Measurements from ENCODE around the gene NEIL1.
A peak's percentile ranks its signal among the peaks of the same experiment; 100 is the strongest.
"Not testable (repeated sequence)": the region's sequence is repeated elsewhere in the genome, so short reads cannot be mapped to it uniquely, and the experiment has no call there.

Gene NEIL1

DNA sequence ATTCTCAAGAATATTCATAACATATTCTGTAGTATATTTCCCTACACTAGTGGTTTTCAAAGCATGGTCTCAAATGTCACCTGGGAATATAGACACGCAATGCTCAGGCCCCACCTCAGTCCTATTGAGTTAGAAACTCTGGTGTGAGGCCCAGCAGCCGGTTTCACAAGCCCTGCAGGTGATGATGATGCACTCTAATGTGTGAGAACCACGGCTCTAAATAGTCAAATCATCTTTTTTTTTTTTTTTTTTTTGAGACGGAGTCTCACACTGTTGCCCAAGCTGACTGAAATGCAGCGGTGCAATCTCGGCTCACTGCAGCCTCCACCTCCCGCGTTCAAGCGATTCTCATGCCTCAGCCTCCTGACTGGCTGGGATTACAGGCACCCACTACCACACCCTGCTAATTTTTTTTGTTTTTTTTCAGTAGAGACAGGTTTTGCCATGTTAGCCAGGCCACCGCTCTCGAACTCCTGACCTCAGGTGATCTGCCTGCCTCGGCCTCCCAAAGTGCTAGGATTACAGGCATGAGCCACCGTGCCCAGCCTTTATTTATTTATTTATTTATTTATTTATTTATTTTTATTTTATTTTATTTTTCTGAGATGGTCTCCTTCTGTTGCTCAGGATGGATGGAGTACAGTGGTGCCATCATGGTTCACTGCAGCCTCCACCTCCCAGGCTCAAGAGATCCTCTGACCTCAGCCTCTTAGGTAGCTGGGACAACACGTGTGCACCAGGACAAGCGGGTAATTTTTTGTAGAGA is 13.0 kb upstream of the NEIL1 start:
- DNase-seq, result not testable (repeated sequence)

DNA sequence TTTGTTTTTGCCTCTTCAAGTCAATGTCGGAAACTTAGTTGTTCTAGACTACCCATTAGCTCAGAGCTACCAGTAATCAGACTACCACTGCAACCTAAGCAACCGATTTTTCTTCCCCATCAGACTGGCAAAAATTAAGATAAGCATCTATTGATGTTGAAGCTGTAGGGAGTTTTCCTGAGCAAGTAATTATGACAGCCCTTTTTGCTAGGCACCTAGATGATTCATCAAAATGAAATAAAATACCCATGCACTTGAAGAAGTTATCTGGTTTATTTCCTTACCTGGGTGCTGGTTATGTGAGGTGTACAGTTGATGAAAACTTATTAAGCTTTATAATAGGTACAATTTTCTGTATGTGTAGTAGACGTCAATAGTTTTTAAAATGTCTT is 11.5 kb upstream of the NEIL1 start:
- no peak for DNase-seq

DNA sequence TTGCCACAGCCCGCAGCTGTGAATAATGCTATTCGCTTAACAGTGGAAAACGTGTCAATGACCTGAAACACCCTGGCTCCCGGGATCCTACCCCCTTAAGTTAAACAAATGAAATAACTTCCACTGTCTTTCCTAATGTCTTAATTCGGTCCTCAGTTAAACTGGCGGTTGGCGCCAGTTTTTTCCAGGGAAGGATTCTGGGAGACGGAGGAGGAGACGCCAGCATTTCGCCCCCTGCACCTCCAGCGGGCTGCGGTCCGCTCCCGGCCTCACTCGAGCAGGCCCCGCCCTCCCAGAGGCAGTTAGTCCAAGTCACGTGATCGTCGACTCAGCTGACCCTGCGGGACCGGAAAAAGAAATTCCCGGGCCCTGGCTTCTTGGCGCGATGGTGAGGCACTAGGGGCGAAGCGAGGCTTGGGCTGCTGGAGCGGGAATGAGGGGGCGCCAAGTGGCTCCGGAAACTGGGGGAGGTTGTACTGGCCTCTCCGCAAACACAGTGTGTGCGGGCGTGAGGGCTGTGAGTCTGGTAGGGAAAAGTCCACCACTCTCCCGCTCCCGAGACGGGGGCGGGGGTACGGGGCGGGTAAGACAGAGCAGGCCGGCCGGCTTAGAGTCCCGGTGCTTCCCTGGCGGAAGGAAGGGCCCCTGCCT is 11.0 kb upstream of the NEIL1 start, which contains the start of gene COMMD4:
Gene COMMD4 (plus strand): TSS at position 359 of the 651 bp plus-strand sequence. CDS start 27 bp downstream, at position 386.
- DNase-seq, result peak; percentile 92

DNA sequence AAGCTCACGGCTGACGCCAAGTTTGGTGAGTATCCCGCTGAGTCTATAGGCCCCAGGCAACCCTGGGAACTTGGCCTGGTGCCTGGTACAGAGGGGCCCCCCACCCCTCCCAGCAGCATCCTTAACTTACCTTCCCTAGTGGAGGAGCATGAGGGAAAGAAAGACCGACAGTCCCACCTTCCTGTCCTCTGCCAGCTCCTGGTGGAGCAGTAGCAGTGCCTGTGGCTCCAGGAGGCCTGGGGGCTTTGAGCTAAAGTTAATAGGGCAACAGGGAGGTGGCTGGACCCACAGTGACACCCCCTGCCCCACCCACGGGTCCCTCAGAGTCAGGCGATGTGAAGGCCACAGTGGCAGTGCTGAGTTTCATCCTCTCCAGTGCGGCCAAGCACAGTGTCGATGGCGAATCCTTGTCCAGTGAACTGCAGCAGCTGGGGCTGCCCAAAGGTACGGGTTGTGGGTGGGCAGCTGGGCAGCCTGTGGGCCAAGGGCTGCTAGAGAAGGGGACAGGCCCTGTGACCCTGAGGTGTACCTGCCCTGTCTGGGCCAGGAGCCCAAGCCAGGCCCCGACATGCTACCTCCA is 8.1 kb upstream of the NEIL1 start:
- no peak for DNase-seq

DNA sequence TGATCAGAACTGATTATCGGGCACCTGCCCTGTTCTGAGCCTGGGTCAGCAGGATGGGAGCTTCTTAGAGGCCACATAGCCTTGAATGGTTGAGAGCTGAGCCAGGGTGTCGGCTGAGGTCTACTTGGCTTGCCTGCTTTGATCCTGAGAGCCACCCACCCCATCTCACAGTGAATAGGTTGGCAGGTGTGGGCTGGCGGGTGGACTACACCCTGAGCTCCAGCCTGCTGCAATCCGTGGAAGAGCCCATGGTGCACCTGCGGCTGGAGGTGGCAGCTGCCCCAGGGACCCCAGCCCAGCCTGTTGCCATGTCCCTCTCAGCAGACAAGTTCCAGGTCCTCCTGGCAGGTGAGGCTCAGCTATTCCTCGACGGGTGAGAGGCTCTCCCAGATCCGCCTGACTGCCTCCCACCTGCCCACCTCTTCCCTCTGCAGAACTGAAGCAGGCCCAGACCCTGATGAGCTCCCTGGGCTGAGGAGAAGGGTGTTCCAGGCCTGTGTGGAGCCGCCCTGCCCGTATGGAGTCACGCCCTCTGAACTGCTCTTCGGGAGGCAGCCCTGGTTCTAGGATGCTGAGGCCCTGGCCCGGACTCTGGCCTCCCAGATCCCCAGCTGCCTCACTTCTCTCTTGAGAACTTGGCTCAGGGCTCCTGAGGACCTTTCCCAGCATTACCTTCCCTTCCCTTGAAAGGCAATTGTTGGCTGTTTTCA is 7.2 kb upstream of the NEIL1 start:
- DNase-seq, result no peak

DNA sequence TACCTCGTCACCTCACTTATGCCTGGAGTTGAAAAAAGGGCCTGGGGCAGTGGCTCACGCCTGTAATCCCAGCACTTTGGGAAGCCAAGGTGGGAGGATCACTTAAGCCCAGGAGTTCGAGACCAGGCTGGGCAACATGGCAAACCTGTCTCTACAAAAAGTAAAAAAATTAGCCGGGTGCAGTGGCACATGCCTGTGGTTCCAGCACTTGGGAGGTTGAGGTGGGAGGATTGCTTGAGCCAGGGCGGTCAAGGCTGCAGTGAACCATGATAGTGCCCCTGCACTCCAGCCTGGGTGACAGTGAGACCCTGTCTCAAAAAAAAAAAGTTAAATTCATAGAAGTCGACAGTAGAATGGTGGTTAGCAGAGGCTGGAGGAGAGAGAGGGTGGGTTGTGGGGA is 4.6 kb upstream of the NEIL1 start:
- no peak for DNase-seq

DNA sequence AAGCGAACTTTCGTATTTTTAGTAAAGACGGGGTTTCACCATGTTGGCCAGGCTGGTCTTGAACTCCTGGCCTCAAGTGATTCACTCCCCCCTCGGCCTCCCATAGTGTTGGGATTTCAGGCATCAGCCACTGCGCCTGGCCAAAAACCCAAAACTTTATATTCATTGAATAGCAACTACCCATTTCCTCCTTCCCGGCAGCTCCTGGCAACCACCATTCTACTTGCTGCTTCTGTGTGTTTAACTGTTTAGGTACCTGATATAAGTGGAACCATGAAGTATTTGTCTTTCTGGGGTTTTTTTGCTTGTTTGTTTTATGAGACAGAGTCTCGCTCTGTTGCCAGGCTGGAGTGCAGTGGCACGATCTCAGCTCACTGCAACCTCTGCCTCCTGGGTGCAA is 2.9 kb upstream of the NEIL1 start:
- not testable (repeated sequence) for DNase-seq

DNA sequence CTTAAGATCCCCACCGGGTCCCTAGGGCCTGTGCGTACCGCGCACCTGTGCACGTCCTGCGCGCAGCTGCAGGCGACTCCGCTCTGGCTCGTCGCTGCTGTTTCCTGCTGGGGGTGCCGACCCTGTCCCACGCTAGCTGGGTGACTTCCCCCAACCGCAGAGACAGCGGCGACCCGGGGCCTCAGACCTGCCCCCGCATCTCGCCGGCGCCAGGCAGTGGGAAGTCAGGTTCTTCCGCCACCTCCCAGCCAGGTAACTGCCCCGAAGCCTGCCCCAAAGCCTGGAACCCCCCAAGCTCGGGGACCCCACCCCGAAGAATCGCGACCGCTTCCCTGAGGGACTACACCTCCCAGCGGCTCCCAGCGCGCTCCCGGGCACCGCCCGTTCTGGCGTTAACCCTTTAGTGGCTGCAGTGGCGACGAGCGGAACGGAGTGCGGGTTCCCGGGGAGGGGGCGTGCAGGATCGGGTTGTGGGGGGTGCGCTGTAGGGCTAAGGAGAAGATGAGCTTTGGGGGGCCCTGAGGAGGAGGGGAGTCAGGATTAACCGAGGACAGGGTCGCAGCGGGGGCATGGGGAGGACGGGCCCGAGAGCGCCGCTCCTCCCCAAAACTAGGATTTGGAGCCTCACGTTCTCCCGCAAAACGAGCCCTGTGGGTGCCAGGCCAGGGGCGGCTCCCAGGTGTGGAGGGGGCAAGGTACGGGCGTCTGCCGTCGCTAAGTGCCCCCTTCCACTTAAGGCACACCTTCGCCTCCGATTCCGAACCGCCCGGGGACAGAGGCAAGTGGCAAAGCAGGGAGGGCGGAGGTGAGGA is 589 bp downstream of the NEIL1 start:
- DNase-seq, result no peak

DNA sequence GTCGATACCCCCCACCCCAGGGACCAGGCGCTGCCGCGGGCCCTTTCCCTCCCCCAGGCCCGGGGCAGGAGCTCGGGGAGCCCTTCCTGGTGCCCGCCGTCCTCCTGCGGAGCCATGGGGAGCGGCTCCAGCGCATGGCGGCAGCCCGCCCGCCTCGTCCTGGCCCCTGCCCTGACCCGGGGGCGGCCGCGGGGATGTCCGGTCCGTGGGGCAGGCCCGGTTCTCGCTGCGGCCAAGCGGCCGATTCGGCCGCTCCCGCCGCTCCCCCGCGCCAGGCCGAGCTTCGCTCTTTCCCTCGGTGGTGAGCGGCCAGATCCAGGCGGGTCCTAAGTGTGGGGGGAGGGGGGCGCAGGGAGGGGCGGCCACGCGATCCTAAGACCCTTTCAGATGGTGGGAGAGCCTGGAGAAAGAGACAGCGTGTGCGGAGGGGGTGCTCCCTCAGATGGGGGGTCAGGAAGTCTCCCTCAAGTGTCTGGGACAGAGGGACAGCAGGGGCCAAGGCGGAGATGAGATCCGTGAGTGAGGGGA is 1.3 kb downstream of the NEIL1 start:
- no peak for DNase-seq

DNA sequence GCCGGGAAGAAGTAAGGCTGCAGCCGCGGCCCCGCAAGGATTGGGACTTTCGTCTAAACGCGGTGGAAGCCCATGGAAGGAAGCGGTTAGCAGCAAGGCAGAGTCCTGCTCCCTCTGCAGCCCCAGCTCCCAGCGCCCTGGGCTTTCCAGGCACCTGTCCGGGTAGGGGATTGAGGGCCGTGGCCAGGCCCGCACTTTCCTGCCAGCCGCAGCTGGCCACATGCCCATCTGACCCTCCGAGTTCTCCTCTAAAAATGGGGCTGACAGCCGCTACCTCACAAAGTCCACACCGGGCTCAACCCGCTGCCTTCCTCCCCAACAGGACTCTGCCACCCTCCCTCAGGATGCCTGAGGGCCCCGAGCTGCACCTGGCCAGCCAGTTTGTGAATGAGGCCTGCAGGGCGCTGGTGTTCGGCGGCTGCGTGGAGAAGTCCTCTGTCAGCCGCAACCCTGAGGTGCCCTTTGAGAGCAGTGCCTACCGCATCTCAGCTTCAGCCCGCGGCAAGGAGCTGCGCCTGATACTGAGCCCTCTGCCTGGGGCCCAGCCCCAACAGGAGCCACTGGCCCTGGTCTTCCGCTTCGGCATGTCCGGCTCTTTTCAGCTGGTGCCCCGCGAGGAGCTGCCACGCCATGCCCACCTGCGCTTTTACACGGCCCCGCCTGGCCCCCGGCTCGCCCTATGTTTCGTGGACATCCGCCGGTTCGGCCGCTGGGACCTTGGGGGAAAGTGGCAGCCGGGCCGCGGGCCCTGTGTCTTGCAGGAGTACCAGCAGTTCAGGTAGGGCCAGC is 1.9 kb downstream of the NEIL1 start:
- no peak for DNase-seq

DNA sequence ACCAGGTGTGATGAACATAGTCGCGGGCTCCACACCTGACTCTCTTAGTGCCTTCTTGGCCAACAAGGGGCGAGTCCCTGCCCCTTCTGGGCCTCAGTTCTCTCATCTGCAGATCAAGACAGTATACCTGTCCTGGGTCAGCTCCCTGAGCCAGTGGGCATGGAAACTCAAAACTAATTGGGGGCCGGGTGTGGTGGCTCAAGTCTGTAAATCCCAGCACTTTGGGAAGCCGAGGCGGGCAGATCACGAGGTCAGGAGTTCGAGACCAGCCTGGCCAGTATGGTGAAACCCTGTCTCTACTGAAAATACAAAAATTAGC is 2.5 kb downstream of the NEIL1 start:
- DNase-seq, result not testable (repeated sequence)

DNA sequence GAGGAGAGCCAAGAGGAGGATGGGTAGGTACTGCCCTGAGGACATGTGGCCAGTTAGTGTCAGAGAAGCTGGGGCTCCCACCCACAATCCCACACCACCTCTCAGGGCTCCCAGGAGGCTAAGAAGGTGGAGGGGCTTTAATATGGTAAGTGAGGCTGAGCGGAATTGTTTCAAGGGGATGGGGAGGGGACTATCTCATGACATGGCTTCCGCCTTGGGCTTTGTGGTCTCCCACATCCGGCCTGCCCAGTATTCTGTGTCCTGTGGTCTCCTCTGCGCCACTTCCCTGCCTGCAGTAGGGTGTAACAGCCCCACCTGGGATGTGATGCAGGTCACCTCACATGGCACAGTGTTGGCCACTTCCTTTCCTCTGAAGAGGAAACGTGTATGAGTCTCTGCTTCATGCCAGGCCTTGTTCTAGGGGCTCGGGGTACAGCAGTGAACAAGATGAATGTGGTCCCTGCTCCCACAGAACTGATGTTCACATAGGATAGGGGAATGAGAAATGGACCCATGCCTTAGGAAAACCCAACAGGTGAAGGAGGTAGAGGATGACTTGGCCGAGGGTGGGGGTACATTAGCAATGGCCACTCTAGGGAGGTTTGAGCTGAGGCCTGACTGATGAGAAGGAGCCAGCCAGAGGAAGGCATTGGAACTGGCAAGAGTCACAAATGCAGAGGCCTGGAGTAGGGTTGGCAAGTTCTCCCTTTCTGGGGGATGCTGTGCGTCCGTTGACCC is 3.2 kb downstream of the NEIL1 start:
- DNase-seq, result peak; percentile 91

DNA sequence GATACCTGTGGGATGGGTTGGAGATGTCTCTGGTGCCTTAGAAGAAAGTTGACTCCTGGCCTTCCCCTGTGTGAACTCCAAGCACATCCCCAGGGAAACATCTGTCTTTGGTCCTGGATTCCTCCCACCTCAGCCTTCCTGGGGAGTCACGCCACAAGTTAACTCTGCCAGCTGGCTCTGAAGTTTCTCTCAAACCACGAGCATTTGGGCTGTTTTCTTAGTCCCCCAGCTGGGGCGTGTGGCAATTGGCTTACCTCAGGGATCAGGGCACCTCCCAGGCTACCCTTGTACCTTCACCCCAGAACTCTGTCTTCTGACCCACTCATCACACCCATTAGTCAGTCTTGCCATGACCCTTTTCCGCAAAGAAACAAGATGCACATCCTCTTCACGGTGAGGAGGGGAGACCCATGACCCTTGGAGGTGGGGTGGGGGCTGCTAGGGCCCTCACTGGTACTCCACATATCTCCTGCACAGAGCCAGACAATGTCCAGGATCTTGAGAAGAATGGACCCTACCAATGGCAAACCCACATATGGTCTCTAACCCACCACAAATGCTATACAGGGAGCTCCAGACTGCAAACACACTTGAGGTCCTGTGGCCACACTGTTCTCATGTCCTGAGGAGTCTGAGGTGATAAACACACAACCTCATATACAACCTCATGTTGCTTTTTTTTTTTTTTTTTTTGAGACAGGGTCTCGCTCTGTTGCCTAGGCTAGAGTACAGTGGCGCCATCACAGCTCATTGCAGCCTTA is 3.9 kb downstream of the NEIL1 start:
- no peak for DNase-seq

DNA sequence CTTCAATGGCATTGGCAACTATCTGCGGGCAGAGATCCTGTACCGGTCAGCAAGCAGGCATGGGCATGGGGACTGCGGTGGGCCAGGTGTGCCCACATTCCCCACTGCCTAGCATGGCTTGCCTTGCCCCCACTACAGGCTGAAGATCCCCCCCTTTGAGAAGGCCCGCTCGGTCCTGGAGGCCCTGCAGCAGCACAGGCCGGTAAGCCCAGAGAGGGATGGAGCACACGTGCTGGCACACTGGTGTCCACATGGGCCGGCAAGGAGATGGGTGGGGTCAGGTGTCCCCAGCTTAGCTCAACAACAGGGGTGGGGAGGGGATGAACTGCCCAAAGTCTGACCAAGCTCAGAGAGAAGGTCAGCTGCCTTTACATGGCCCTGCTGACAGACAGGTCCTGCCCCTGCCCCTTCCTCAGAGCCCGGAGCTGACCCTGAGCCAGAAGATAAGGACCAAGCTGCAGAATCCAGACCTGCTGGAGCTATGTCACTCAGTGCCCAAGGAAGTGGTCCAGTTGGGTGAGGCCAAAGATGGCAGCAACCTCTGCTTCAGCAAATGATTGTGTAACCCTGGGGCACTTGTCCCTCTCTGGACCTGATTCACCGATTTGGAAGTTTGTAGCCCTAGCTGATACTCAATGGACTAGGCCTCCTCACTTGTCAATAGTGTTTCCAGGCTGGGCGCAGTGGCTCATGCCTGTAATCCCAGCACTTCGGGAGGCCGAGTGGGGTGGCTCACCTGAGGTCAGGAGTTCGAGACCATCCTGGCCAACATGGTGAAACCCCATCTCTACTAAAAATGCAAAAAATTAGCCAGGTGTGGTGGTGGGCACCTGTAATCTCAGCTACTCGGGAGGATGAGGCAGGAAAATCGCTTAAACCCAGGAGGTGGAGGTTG is 5.6 kb downstream of the NEIL1 start:
- no peak for DNase-seq

DNA sequence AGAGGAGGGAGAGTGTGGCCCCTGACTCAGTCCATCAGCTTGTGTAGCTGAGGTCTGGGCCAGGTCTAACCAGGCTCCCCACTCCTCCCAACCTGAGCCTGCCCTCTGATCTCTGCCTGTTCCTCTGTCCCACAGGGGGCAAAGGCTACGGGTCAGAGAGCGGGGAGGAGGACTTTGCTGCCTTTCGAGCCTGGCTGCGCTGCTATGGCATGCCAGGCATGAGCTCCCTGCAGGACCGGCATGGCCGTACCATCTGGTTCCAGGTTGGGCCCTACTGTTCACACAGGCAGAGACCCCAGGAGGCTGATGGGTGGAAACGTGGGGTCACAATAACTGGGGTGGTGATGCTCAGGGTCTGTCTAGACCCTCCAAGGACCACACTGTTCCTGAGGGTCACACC is 6.8 kb downstream of the NEIL1 start:
- DNase-seq, result no peak

DNA sequence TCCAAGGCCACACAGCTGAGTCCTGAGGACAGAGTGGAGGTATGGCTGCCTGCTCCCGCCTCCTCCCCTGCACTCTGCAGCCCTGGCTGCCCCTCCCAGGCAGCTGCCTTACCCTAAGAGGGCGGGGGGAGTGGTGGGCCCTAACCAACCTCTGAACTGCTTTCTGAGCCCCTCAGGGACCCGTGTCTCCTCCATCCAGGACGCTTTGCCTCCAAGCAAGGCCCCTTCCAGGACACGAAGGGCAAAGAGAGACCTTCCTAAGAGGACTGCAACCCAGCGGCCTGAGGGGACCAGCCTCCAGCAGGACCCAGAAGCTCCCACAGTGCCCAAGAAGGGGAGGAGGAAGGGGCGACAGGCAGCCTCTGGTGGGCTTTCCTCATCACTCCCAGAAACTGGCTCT is 7.6 kb downstream of the NEIL1 start:
- DNase-seq, result no peak

DNA sequence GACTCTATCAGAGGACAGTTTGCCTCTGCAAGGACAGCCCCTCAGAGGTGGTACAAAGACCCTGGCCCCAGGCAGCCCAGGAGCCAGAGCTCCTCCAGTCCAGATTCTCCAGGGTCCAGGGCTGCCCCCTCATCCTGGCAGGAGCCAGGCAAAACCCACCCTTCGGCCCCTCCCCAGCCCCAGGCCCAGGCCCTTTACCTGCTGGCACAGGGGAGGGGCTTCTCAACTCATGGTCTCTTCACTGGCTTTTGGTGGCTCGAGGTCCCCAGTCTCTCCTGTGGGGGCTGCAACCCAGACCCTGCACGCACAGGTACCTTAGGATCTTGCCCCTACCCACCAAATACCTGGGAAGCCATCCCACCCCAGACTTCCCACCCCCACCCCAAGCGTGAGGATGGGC is 8.5 kb downstream of the NEIL1 start:
- no peak for DNase-seq

DNA sequence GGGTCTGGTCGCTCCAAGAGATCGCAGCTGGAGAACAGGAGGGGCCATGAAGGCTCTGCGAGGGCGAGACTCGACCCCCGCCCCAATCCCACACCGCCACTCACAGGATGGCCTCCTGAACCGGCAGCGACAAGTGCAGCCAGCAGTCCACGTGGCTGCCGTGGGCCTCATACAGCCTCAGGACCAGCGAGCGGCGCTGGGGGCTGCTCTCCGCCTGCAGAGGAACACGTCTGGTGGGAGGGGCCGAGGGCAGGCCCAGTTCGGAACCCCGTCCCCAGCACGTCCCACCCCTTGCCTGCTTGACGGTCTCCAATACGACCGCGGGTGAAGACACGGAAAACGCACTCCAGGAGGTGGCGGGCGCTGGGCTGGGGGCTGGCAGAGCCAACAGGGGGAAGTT is 9.2 kb downstream of the NEIL1 start:
- no peak for DNase-seq

DNA sequence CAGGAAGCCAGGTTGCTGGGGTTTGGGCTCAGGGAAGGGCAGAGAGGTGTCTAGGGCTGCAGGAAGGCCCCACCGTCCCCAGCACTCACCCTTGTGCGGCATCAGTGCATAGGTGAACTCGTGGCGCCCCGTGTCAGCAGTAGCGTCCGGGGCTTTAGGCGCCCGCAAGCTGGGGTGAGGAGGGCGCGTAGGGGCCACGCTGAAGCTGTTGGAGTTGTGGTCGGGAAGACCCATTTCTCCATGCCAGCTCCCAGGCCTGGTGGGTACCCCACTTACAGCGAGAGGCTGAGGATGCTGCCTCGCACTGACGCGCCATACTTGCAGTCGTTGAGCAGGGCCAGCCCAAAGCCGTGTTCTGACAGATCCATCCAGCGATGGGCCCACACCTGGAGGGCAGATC is 9.7 kb downstream of the NEIL1 start:
- no peak for DNase-seq
